IMR-90 (cell line): ENCODE measurements around the gene XAB2.

ENCODE experiments used
- BHLHE40 ChIP-seq: fragments of 150-350 bp; IDR thresholded peaks from 2 replicates; pipeline ENCODE4 v1.6.1; 2016; ENCODE audit warnings: mild to moderate bottlenecking, low read depth, low read length
- CEBPB ChIP-seq: IDR thresholded peaks from 2 replicates; pipeline ENCODE4 v1.6.1; 2012; ENCODE audit warnings: low read depth, low read length, improper control_type of control experiment
- CHD1 ChIP-seq: IDR thresholded peaks from 2 replicates; pipeline ENCODE4 v1.6.1; 2012; ENCODE audit warnings: low read depth, low read length, improper control_type of control experiment
- FOS ChIP-seq: fragments of 150-350 bp; IDR thresholded peaks from 2 replicates; pipeline ENCODE4 v1.6.1; 2016; ENCODE audit warnings: low read depth, low read length
- MAFK ChIP-seq: IDR thresholded peaks from 2 replicates; pipeline ENCODE4 v1.6.1; 2012; ENCODE audit warnings: low read depth, low read length, improper control_type of control experiment
- MXI1 ChIP-seq: IDR thresholded peaks from 2 replicates; pipeline ENCODE4 v1.6.1; 2012; ENCODE audit warnings: low read depth, mild to moderate bottlenecking, low read length, moderate library complexity, borderline replicate concordance
- NFE2L2 ChIP-seq: fragments of 150-350 bp; IDR thresholded peaks from 2 replicates; pipeline ENCODE4 v1.6.1; 2016; ENCODE audit warnings: low read depth, mild to moderate bottlenecking, low read length
- POLR2A ChIP-seq: IDR thresholded peaks from 2 replicates; pipeline ENCODE4 v1.6.1; 2012; ENCODE audit warnings: mild to moderate bottlenecking, low read depth, low read length
- RAD21 ChIP-seq: IDR thresholded peaks from 2 replicates; pipeline ENCODE4 v1.6.1; 2012; ENCODE audit warnings: low read length, improper control_type of control experiment
- RCOR1 ChIP-seq: IDR thresholded peaks from 2 replicates; pipeline ENCODE4 v1.6.1; 2012; ENCODE audit warnings: mild to moderate bottlenecking, low read length, improper control_type of control experiment; ENCODE audit not compliant: insufficient replicate concordance
- RFX5 ChIP-seq: IDR thresholded peaks from 2 replicates; pipeline ENCODE4 v1.8.0; 2012; ENCODE audit warnings: low read depth, mild to moderate bottlenecking, low read length, moderate library complexity
- SMC3 ChIP-seq: fragments of 150-350 bp; IDR thresholded peaks from 2 replicates; pipeline ENCODE4 v1.6.1; 2016; ENCODE audit warnings: low read depth, mild to moderate bottlenecking, antibody characterized with exemption, low read length, moderate library complexity
- TF ChIP-seq, protein P1 (sequence below): conservative IDR thresholded peaks from 2 replicates; pipeline ENCODE4 v1.5.1; 2012; ENCODE audit warnings: mild to moderate bottlenecking, low read depth, low read length, improper control_type of control experiment
- TF ChIP-seq, protein P2 (sequence below): fragments of 150-350 bp; IDR thresholded peaks from 2 replicates; pipeline ENCODE4 v1.6.1; 2017; ENCODE audit warnings: mild to moderate bottlenecking, antibody characterized with exemption, low read length, low read depth

- TF ChIP-seq, protein P1, sequence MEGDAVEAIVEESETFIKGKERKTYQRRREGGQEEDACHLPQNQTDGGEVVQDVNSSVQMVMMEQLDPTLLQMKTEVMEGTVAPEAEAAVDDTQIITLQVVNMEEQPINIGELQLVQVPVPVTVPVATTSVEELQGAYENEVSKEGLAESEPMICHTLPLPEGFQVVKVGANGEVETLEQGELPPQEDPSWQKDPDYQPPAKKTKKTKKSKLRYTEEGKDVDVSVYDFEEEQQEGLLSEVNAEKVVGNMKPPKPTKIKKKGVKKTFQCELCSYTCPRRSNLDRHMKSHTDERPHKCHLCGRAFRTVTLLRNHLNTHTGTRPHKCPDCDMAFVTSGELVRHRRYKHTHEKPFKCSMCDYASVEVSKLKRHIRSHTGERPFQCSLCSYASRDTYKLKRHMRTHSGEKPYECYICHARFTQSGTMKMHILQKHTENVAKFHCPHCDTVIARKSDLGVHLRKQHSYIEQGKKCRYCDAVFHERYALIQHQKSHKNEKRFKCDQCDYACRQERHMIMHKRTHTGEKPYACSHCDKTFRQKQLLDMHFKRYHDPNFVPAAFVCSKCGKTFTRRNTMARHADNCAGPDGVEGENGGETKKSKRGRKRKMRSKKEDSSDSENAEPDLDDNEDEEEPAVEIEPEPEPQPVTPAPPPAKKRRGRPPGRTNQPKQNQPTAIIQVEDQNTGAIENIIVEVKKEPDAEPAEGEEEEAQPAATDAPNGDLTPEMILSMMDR, result no peak
- no peak for TF ChIP-seq RAD21
- no peak for TF ChIP-seq POLR2A
- no peak for TF ChIP-seq NFE2L2
- no peak for TF ChIP-seq BHLHE40
- no peak for TF ChIP-seq CHD1
- TF ChIP-seq, protein P2, sequence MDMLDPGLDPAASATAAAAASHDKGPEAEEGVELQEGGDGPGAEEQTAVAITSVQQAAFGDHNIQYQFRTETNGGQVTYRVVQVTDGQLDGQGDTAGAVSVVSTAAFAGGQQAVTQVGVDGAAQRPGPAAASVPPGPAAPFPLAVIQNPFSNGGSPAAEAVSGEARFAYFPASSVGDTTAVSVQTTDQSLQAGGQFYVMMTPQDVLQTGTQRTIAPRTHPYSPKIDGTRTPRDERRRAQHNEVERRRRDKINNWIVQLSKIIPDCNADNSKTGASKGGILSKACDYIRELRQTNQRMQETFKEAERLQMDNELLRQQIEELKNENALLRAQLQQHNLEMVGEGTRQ, result no peak
- TF ChIP-seq CEBPB, result no peak
- TF ChIP-seq RCOR1, result no peak
- no peak for TF ChIP-seq FOS
- no peak for TF ChIP-seq RFX5
- no peak for TF ChIP-seq MXI1
- no peak for TF ChIP-seq SMC3
- no peak for TF ChIP-seq MAFK
Observed at GRCh38 chr19:7618348-7618747, 11.0 kb downstream of the XAB2 start.
